A673 (cell line): Measurements from ENCODE around the gene ADRA1B. TPM values are rescaled to one million over a fixed set of nuclear protein-coding genes. Genes with fewer than 3 reads are reported as not detected.

Experiments used
- BruUV-seq: library from RNA; stranded (reverse); fragments of 400-500 nt; replicated peaks from 2 replicates; lab custom pipeline; 2021; lab: Mats Ljungman, UMichigan
- CTCF ChIA-PET: fragments of 300-600 bp; sonication (Branson Sonifier 250); formaldehyde crosslinking; loops from one replicate; lab custom pipeline; 2022; ENCODE audit warnings: antibody characterized with exemption; lab: Charles Lee
- POLR2A ChIA-PET: fragments of 300-600 bp; sonication (Branson Sonifier 250); formaldehyde crosslinking; loops from one replicate; lab custom pipeline; 2022; ENCODE audit warnings: antibody characterized with exemption; ENCODE audit not compliant: low non-redundant PET; lab: Charles Lee
- DNase-seq: peaks from one replicate; pipeline ENCODE4 v3.0.0-alpha.2; 2015; ENCODE audit warnings: low spot score
- H3K27ac ChIP-seq: fragments of 200-600 bp; sonication (generic); 2 replicates; pipeline ENCODE4 v1.5.1; 2016; ENCODE audit warnings: mixed run types, low read depth, mild to moderate bottlenecking, mixed read lengths, antibody characterized with exemption, low read length; ENCODE audit not compliant: poor library complexity, severe bottlenecking
- H3K27me3 ChIP-seq: fragments of 200-600 bp; sonication (generic); replicated peaks from 2 replicates; pipeline ENCODE4 v1.6.1; 2017; ENCODE audit warnings: mixed run types, low read depth, mild to moderate bottlenecking, mixed read lengths, antibody characterized with exemption, low read length; ENCODE audit not compliant: insufficient read depth, poor library complexity
- H3K36me3 ChIP-seq: fragments of 200-600 bp; sonication (generic); 2 replicates; pipeline ENCODE4 v1.6.1; 2016; ENCODE audit warnings: mixed run types, mild to moderate bottlenecking, mixed read lengths, antibody characterized with exemption, low read length; ENCODE audit not compliant: insufficient read depth, poor library complexity, severe bottlenecking
- H3K4me1 ChIP-seq: fragments of 200-600 bp; sonication (generic); 2 replicates; pipeline ENCODE4 v1.6.1; 2017; ENCODE audit warnings: mixed run types, mild to moderate bottlenecking, mixed read lengths, antibody characterized with exemption, low read length; ENCODE audit not compliant: insufficient read depth, poor library complexity, severe bottlenecking
- H3K4me3 ChIP-seq: fragments of 200-600 bp; sonication (generic); 2 replicates; pipeline ENCODE4 v1.5.1; 2016; ENCODE audit warnings: low read depth, mixed run types, mild to moderate bottlenecking, mixed read lengths, low read length; ENCODE audit not compliant: poor library complexity, severe bottlenecking
- H3K9me3 ChIP-seq: fragments of 200-600 bp; sonication (generic); 2 replicates; pipeline ENCODE4 v1.6.1; 2016; ENCODE audit warnings: mixed run types, low read depth, mild to moderate bottlenecking, mixed read lengths, antibody characterized with exemption, low read length; ENCODE audit not compliant: poor library complexity, severe bottlenecking
- CTCF ChIP-seq: fragments of 300-800, 200-600 bp; sonication (generic); conservative IDR thresholded peaks from 2 replicates; pipeline ENCODE4 v1.5.1; 2017; ENCODE audit warnings: low read depth, mild to moderate bottlenecking, antibody characterized with exemption, low read length, moderate library complexity, mixed read lengths
- EZH2 ChIP-seq: fragments of 200-600 bp; sonication (generic); IDR thresholded peaks from 2 replicates; pipeline ENCODE4 v1.6.1; 2017; ENCODE audit warnings: borderline replicate concordance, low read depth, mild to moderate bottlenecking, mixed read lengths, antibody characterized with exemption, low read length; ENCODE audit not compliant: poor library complexity, severe bottlenecking
- intact Hi-C: fragments of 100-400 bp; cut with micrococcal nuclease; formaldehyde crosslinking; loops from one replicate; pipeline ENCODE4 v1.10.0; 2022; ENCODE audit not compliant: unreplicated experiment
- total RNA-seq: library from RNA; stranded (reverse); gene quantifications from 2 replicates; pipeline ENCODE4 v1.2.3, GENCODE V29; 2021

The ADRA1B gene
- total RNA-seq, 1 experiment from 2014 or later = not detected

GRCh38 chr5:159877016-159877415 lies 39.3 kb upstream of the ADRA1B start:
- Histone ChIP-seq H3K4me3 (no peak overlapping the region), H3K36me3 (no peaks in the 10 kb centered on the region), H3K4me1 (peaks cover 6% of the 10 kb centered on the region), H3K9me3 (no peaks in the 10 kb centered on the region), H3K27ac (no peak overlapping the region), H3K27me3 (no peaks in the 10 kb centered on the region)
- no peak for DNase-seq
- CTCF ChIA-PET = no interaction called here
- no peak for TF ChIP-seq EZH2
- no peak for TF ChIP-seq CTCF
- BruUV-seq = no TSS peak
- intact Hi-C loops = no loop called here
- POLR2A ChIA-PET = no interaction called here

- Histone ChIP-seq H3K9me3 (no peaks in the 10 kb centered on the region), H3K36me3 (no peaks in the 10 kb centered on the region), H3K27me3 (no peaks in the 10 kb centered on the region), H3K27ac (no peak overlapping the region), H3K4me3 (no peak overlapping the region), H3K4me1 (peaks cover 6% of the 10 kb centered on the region)
- intact Hi-C loops = no loop called here
- ChIA-PET CTCF (no interaction called here), POLR2A (no interaction called here)
- no peak for DNase-seq
- TF ChIP-seq CTCF (no peak), EZH2 (no peak)
- no TSS peak for BruUV-seq
Observed at GRCh38 chr5:159877894-159878448, 38.3 kb upstream of the ADRA1B start.

GRCh38 chr5:159878988-159879471 lies 37.3 kb upstream of the ADRA1B start:
- no peaks in the 10 kb centered on the region for H3K9me3 ChIP-seq
- no TSS peak for BruUV-seq
- H3K4me1 ChIP-seq = peaks cover 6% of the 10 kb centered on the region
- TF ChIP-seq CTCF (no peak), EZH2 (no peak)
- no peak overlapping the region for H3K27ac ChIP-seq
- ChIA-PET POLR2A (no interaction called here), CTCF (no interaction called here)
- no peaks in the 10 kb centered on the region for H3K27me3 ChIP-seq
- H3K36me3 ChIP-seq = no peaks in the 10 kb centered on the region
- no peak overlapping the region for H3K4me3 ChIP-seq
- intact Hi-C loops = no loop called here
- DNase-seq = peak; percentile 57
